ENCODE results near the gene VKORC1.

Gene VKORC1

GRCh38 chr16:31063495-31063842, 31.1 kb downstream of the VKORC1 start:
- no peak for DNase-seq (ENCODE audit: low read depth)

- no peak for DNase-seq (ENCODE audit: low read depth)
Observed at GRCh38 chr16:31061813-31062440, 32.7 kb downstream of the VKORC1 start.

- DNase-seq (ENCODE audit: low read depth): no peak
Observed at GRCh38 chr16:31061126-31061812, 33.3 kb downstream of the VKORC1 start.

GRCh38 chr16:31055613-31056012, 39.0 kb downstream of the VKORC1 start:
- DNase-seq (ENCODE audit: low read depth): no peak

- DNase-seq (ENCODE audit: low read depth): peak; percentile 93
Observed at GRCh38 chr16:31052114-31052513, 42.5 kb downstream of the VKORC1 start.

GRCh38 chr16:31050280-31051030, 44.1 kb downstream of the VKORC1 start:
- no peak for DNase-seq (ENCODE audit: low read depth)

GRCh38 chr16:31043898-31044481, 50.6 kb downstream of the VKORC1 start:
- DNase-seq (ENCODE audit: low read depth): no peak

GRCh38 chr16:31043352-31043751, 51.2 kb downstream of the VKORC1 start:
- DNase-seq (ENCODE audit: low read depth): no peak

GRCh38 chr16:31042866-31043265, 51.7 kb downstream of the VKORC1 start:
- no peak for DNase-seq (ENCODE audit: low read depth)
